8988T (cell line): ENCODE data around the gene ANTKMT.

Experiments
- DNase-seq: peaks from one replicate; pipeline ENCODE4 v3.0.0; 2011

Gene ANTKMT, protein sequence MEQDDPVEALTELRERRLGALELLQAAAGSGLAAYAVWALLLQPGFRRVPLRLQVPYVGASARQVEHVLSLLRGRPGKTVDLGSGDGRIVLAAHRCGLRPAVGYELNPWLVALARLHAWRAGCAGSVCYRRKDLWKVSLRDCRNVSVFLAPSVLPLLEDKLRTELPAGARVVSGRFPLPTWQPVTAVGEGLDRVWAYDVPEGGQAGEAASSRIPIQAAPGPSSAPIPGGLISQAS

DNA sequence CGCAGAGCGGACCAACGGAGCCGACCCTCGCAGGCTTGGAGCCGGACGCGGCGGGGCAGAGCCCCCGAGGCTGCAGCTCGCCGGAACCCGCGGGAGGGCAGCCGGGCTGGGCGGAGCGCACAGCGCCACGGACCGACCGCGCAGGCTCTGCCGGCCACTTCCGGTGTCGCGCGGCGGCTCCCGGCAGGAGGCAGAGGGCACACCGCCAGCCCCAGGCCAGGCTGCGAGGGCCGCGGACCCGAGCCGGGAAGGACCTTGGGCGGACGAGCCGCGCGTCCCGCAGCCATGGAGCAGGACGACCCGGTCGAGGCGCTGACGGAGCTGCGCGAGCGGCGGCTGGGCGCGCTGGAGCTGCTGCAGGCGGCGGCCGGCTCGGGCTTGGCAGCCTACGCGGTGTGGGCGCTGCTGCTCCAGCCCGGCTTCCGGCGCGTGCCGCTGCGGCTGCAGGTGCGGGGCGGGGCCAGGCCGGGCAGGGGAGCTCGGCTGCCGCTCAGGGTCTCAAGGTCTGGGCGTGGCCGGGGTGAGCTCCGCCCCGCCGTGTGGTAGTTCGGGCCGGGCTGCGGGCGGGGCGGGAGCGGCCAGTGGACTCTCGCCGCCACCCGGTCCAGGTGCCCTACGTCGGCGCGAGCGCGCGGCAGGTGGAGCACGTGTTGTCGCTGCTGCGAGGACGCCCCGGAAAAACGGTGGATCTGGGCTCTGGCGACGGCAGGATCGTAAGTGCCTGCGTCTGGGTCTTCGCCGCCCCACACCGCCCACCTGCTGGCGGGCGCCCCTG lies at the start of gene ANTKMT:
ANTKMT (plus strand) TSS at position 157 of the 775 bp plus-strand sequence; CDS start at position 286, 129 bp downstream.
- peak; percentile 95 for DNase-seq

DNA sequence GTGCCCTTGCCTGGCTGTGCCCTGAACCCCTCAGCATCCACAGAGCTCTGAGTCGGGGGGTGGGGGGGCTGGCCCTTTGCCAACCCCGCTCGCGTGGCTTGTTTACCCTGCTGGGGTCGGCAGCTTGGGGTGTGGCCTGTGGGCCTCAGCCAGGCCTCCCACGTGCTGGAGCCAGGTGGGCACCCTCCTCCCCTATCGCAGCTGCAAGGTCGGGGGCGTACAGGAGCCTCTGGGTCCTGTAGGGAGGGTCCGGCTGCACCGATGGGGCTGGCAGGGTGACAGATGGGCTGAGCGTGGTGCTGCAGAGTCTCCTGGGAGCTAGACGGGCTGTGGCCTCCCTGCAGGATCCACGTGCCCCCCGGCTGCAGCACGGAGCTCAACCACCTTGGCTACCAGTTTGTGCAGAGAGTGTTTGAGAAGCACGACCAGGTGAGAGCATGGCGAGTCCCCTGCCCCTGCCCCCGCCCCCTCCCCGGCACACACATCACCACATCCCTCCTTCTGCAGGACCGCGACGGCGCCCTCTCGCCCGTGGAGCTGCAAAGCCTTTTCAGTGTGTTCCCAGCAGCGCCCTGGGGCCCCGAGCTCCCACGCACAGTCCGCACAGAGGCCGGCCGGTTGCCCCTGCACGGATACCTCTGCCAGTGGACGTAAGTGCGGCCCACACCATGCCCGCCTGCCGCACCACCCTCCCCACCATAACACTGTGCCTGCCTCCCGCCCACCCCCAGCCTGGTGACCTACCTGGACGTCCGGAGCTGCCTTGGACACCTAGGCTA lies 49.4 kb upstream of the ANTKMT start:
- DNase-seq: no peak

GRCh38 chr16:672371-672770 lies 48.6 kb upstream of the ANTKMT start:
- no peak for DNase-seq

GRCh38 chr16:672851-673250 lies 48.1 kb upstream of the ANTKMT start:
- DNase-seq: no peak

DNA sequence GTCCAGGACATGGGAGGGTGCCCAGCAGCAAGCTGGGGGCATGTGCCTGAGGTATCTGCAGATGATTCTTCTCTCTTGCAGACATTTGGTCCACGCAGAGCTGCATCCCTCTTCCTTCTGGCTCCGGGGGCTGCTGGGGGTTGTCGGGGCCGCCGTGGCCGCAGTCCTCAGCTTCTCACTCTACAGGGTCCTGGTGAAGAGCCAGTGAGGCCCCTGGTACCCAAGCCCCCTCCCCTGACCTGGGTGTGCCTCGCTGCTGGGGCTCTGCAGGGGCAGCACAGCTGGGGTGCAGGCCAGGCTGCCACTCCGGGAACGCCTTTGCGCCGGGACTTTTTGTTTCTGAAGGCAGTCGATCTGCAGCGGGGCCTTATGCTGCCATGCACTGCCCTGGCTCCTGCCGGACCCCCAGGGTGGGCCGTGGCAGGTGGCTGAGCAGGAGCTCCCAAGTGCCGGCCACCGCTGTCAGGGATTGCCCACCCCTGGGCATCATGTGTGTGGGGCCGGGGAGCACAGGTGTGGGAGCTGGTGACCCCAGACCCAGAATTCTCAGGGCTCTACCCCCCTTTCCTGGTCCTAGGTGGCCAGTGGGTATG lies 47.5 kb upstream of the ANTKMT start:
- DNase-seq: no peak

DNA sequence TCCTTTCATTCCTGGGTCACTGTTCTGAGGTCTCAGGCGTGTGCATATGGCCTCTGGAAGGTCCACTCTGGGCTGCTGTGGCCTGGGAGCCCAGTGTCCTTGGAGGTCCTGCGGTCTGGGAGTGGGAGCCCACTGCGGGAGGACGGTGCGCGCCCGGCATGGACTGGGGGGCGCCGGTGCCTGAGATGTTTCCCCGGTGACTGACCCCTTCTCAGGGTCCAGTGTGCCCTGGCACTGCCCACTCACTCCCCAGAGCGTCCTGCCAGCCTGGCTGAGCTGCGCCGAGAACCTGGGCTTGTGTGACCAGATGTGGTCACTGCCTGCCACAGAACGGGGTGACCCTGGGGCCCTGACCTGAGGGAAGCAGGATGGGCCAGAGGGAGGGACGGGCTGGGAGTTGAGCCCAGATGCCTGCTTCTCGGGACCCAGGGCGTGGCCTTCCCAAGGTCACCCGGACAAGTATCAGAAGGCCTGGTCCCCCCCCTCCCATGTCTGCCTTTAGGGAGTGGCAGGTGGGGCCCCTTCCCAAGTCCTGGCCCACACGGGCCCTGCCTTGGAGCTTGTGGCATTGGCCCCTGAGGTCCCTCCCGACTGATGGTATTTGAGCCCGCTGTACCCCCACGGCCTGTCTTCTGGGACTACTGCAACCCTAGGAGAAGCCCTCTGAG lies 46.6 kb upstream of the ANTKMT start:
- no peak for DNase-seq

DNA sequence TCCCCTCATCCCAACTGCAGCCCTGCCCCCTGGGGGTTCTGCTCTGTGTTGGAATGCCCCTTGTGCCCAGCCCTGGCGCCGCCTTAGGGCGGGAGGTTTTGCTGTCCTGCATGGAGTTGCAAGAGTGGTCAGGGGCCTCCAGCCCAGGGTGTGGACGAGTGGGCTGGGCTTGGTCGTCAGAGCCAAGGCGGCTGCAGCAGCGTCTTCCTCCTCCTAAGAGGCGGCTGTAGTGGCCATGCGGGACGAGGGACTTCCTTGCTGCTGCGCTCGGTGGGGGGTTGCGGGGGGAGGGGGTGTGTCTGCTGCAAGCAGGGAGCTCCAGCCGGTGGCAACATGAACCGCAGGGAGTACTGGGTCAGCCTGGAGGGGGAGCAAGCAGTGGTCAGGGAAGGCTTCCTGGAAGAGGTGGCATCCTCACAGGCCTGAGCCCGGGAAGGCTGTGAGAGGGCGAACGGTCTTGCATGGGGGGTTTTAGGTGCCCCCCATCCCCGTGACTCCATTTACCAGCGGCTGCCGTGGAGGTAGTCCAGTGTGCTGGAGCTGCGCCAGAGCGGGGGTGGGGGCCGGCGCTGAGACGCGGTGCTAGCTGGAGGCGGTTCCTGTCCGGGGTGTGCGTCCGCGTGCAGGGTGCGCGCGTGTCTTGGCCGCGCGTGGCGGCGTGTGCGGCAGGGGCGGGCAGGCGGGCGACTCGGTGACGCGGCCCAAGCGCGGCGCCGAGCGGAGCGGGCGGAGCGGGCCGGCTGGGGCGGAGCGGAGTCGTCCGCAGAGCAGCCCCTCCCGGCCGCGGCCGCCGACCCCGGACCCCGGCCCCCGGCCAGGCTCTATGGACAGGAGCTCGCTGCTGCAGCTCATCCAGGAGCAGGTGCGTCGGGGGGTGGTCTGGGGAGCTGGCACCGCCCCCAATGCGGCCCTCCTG lies 45.7 kb upstream of the ANTKMT start, which contains the start of gene RHBDL1:
RHBDL1 (plus strand) TSS at position 704 of the 916 bp plus-strand sequence; CDS start at position 824, 120 bp downstream.
- no peak for DNase-seq

DNA sequence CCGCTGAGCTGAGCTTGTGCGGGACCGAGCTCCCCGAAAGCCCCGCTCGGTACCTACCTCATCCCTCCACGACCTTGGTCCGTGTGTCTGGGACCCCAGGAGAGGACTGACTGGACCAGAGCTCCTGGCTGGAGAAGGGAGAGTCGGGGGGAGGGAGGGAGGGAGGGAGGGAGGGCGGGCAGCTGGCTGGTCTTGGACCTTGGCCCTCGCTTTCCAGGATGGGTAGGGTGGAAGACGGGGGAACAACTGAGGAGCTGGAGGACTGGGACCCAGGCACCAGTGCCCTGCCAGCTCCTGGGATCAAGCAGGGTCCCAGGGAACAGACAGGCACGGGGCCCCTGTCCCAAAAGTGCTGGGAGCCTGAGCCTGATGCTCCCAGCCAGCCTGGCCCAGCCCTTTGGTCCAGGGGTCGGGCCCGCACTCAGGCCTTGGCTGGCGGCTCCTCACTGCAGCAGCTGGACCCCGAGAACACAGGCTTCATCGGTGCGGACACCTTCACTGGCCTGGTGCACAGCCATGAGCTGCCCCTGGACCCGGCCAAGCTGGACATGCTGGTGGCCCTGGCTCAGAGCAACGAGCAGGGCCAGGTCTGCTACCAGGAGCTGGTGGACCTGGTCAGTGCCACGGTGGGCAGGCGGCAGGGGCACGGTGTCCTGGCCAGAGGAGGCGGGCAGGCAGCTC lies 44.9 kb upstream of the ANTKMT start:
- DNase-seq: no peak

- no peak for DNase-seq
These were observed 44.4 kb upstream of the ANTKMT start for GRCh38 chr16:676565-676902.

GRCh38 chr16:676913-677312 lies 44.0 kb upstream of the ANTKMT start:
- DNase-seq: no peak

DNA sequence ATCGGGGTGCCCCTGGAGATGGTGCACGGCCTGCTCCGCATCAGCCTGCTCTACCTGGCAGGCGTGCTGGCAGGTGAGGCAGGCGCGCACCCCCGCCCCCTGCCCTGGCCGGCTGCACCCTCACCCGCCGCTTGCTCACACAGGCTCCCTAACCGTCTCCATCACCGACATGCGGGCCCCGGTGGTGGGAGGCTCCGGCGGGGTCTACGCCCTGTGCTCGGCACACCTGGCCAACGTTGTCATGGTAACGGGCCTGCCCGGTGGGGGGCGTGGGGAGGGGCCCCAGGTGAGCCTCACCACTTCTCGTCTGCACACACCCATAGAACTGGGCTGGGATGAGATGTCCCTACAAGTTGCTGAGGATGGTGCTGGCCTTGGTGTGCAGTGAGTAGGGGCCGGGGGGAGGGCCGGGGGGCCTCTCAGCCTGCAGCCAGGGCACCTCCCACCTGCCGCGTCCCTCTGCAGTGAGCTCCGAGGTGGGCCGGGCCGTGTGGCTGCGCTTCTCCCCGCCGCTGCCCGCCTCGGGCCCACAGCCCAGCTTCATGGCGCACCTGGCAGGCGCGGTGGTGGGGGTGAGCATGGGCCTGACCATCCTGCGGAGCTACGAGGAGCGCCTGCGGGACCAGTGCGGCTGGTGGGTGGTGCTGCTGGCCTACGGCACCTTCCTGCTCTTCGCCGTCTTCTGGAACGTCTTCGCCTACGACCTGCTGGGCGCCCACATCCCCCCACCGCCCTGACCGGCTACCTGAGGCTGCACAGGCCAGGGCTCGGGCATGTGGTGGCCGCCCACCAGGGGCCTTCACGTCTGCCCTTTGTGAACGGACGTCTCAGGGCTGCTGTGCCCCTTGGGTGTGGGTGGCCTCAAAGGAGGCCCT lies 43.4 kb upstream of the ANTKMT start:
- no peak for DNase-seq

GRCh38 chr16:678209-678857 lies 42.6 kb upstream of the ANTKMT start:
- DNase-seq: no peak

DNA sequence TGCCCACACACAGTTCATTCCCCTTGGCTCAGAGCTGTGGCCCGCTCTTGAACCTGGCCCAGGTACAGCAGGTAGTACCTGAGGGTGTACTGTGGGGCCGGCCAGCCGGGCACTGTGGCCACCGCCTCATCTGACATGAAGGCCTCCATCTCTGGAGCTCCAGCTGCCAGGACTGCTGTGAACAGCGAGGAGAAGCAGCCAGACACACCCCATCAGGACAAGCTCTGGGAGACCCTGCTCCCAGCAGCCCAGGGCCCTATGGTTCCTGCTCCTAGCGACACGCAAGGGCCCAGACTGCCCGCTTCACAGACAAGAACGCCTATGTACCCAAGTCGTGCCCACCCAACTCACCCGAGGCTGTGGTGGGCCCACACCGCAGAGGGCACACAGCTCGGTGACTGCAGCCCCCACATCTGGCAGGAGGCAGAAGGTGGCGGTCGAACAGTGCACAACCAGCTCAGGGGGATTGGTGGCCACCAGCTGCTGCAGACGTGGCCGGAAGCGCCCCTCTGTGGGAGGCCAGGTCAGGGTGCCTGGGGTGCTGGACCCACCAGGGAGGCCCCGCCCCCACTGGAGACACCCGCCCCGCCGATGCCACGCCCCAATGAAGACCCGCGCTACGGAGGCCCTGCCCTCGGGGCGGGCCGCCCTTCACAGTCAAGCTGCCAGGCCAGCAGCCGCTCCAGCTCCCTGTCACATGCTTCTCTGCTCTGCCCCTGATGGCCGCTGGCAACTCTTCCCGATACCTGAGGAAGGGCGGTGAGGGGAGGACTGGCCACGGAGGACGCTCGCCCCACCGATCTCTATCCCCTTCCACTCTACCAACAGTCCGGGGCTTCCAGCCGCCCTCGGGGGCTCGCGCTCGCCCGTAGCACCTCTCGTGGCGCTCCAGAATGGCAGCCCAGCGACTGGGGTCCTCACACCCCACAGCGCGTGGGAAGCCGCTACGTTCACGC lies 41.8 kb upstream of the ANTKMT start:
- DNase-seq: no peak

- DNase-seq: no peak
These were observed 40.9 kb upstream of the ANTKMT start, which contains the start of gene STUB1 for GRCh38 chr16:679814-680624. Gene STUB1, plus strand, starts transcription at chr16:680410. Its CDS starts 116 bp downstream, at chr16:680526.

DNA sequence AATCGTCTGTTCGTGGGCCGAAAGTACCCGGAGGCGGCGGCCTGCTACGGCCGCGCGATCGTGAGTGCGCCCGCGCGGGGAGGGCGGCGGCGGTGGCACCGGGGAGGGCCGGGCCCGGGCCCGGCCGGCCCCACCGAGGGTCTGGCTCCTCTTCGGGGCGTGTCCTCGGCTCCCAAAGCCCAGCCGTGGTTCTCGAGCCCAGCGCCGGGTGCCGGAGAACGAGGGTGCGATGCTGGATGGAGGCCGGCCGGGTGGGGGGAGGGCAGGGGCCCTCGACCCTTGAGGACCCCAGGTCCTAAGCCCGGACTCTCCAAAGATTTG lies 40.4 kb upstream of the ANTKMT start:
- DNase-seq: no peak

GRCh38 chr16:680967-681745 lies 39.8 kb upstream of the ANTKMT start:
- DNase-seq: no peak
